Adipose tissue (tissue), 3 donors: ENCODE measurements around the gene OBP2A. TPM values are rescaled to one million over a fixed set of nuclear protein-coding genes. Genes with fewer than 3 reads are reported as not detected.
"Not testable (repeated sequence)": the region's sequence is repeated elsewhere in the genome, so short reads cannot be mapped to it uniquely, and the experiment has no call there.

Experiments used
- H3K27ac ChIP-seq: one replicate; pipeline ENCODE4 v1.5.1; 2013; ENCODE audit warnings: low read depth, low read length
- WGBS, 3 donors: extraction: QIAGEN DNeasy Blood & Tissue Kit; methylation state at CpG; one replicate each; pipeline ENCODE4 v1.1.7; 2013; 5-methylcytosine and 5-hydroxymethylcytosine counted together
- polyA plus RNA-seq, 3 donors: library from polyadenylated mRNA; stranded (reverse); fragments of 200-250 nt; gene quantifications; one replicate each; pipeline ENCODE4 v1.2.3, GENCODE V29; 2013
- donor health status: healthy with polysubstance abuse.
- donor health status: Bipolar disorder and iron deficiency.
- donor health status: healthy.

Gene OBP2A
- polyA plus RNA-seq, 3 donors: not detected

DNA sequence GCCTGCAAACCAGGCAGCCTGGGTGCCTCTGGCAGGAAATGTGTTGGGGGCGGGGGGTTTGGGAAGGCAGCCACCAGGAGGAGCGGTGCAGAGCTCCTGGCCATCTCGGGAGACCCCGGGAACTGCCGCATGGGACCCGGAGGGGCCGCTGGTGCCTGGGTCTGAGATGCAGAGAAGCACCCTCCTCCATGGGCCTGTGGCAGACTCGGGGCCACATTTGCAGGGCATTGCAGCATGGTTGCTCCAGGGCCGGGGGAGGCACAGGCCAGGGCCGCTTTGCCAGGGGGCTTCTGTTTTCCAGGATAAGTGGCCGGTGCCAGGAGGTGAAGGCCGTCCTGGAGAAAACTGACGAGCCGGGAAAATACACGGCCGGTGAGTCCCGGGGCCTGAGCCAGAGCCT lies 23.0 kb upstream of the OBP2A start:
- no peak overlapping the region for H3K27ac ChIP-seq
- 50 to 71% (median 69%) methylated on average over 17 of the region's 17 CpGs for WGBS, 3 donors

DNA sequence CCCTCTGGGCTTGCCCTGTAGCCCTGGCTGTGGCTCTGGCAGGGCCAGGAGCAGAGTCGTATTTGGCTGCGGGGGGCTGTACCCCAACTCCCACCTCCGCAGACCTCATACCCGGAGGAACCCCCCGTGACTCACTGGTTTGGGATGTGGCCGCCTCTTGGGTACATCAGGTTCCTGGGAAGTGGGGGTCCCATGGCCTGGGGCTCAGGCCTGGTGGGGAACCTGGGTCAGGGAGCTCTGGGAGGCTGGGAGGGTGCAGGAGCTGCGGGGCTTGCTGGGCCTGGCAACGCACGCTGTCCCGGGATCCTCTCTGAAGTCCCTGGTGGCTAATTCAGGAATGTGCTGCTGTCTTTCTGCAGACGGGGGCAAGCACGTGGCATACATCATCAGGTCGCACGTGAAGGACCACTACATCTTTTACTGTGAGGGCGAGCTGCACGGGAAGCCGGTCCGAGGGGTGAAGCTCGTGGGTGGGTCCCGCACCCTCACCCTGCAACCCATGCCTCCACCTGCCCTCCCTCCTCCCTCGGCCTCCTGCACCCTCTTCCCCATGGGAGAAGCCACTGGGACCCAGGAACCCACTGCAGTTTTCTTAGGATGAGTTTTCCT lies 22.3 kb upstream of the OBP2A start:
- WGBS, 3 donors: 62 to 78% (median 76%) methylated on average over 20 to 21 of the region's 21 CpGs
- H3K27ac ChIP-seq: no peak overlapping the region

DNA sequence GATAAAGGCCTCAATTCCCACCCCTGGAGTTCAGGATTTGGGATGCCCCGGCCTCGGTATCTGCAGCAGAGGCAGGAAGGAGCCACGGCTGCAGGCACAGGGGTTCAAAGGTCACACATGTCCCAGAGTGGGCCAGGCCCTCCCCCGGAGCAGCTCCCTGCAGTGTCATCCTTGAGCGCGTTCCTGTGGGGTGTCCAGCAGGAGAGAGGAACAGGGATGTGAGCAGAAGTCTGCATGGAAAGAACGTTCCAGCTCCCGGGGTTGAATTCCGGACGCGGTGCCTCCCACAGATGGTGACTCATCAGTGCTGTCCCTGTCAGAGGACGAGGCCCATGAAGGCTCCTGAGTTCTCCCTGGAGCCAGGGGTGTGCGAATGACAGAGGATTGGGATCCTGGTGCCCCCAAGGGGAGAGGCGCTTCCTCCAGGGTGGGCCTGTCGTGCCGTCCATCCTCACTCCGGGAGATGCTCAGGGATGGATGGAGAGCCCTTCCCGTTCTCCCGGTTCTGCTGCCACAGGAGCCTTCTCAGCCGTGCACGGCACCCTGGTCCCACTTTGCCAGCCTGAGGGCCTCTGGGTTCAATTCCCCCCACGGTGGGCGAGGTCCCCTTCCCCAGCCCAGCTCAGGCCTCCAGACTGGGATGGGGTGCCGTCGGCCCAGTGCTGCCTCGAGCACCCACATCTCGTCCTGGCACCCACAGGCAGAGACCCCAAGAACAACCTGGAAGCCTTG lies 21.6 kb upstream of the OBP2A start:
- H3K27ac ChIP-seq: no peak overlapping the region
- WGBS, 3 donors: 62 to 68% (median 63%) methylated on average over 27 of the region's 27 CpGs

DNA sequence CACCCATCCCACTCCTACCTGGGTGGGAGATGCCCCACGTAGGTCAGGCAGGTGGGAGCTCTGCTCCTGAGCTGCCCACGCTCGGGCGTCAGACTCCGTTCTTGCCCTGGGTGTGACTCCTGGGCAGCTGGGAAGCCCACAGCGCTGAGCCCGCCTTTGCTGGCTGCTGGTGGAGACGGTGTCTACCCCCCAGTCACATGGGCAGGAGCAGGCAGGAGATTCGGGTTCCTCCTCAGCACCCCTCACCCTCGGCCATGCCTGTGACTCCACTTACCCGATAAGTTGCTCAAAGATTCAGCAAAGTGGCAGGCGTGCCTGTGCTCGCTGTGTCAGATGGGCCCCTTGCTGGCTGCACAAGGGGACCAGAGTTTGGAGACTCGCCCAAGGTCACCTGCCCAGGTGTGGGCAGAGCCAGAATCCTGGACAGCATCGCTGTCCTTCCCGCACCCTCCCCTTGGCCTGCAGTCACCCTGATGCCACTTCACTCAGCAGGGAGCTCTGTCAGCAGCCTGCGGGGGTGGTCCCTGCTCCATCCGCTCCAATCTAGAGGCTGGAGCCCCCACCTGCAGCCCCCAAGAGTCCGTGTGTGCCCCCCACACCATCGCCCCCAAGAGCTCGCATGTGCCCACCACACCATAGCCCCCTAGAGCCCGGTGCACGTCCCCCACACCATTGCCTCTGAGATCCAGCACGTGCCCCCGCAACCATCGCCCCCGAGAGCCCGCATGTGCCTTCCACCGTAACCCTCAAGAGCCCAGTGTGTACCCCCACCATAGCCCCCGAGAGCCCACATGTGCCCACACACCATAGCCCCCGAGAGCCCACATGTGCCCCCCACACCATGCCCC lies 20.5 kb upstream of the OBP2A start:
- no peak overlapping the region for H3K27ac ChIP-seq
- WGBS, 3 donors: 67 to 86% (median 83%) methylated on average over 29 to 31 of the region's 31 CpGs

DNA sequence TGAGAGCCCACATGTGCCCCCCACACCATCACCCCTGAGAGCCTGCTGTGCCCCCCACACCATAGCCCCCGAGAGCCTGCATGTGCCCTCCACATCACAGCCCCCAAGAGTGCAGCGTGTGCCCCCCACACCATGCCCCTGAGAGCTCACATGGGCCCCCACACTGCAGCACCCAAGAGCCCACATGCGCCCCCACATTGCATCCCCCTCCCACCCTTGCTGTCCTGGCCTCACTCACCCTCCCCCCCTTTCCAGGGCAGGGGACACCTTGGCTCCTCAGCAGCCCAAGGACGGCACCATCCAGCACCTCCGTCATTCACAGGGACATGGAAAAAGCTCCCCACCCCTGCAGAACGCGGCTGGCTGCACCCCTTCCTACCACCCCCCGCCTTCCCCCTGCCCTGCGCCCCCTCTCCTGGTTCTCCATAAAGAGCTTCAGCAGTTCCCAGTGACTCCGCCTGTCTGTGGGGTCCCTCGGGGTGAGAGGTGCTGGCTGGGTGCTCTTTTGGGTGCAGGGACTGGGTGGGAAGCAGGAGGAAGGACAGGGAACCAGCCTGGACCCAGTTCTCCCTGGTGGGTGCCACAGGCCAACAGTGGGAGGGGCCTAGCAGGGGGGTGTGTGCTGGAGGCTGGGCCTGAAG lies 19.7 kb upstream of the OBP2A start:
- WGBS, 3 donors: 58 to 80% (median 75%) methylated on average over 10 to 11 of the region's 11 CpGs
- no peak overlapping the region for H3K27ac ChIP-seq

DNA sequence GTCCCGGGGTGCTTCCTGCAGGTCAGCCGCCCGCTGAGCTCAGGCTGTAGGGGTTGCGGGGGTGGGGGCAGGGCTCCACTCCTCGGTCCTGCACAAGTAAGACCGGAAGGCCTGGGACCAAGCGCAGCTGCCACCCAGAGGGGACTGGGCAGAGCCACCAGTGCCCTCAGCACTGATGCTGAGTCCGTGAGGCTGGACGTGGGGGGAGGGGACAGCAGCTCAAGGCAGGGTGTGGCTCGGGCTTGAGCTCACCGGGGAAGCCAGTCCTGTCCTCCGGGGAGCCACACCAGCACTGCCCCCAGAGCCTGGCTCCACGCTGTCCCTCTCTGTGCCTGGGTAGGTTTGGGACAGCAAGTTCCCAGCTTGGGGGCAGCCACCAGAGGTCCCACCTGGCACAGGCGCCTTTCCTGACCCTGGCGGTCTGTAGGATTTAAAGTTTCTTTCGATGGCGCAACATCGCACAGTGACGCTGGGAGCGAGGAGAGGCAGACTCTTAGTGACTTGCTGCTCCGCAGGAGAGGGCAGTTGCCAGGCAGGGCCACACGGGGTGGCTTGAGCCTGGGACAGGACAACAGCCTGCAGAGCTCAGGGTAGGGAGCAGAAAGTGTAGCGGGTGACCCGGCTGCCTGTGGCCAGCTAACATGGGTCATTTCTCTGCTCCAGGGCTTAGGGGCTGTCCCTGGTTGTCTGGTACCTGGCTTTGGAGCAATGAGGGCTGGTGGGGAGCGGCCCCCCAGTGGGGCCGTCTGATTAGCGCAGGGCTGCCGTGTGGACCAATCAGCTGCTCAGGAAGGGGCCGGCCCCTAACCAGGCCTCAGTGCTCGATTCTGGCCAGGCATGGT lies 19.0 kb upstream of the OBP2A start:
- 61 to 71% (median 67%) methylated on average over 29 to 30 of the region's 30 CpGs for WGBS, 3 donors
- no peak overlapping the region for H3K27ac ChIP-seq

DNA sequence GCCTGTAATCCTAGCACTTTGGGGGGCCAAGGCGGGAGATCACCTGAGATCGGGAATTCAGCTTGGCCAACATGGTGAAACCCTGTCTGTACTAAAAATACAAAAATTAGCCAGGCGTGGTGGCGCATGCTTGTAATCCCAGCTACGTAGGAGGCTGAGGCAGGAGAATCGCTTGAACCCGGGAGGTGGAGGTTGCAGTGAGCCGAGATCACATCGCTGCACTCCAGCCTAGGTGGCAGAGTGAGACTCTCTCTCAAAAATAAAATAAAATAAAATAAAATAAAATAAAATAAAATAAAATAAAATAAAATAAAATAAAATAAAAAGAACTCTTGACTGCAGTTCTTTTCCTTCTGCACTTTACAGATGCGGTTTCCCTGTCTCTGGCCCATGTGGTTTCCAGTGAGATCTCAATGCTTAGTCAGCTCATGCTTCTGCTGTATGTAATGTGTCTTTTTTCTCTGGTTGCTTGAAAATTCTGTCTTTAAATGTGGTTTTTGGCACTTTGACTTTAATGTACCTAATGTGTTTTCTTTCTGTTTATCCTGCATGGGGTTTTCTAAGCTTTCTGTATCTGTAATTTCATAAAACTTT lies 17.0 kb upstream of the OBP2A start:
- H3K27ac ChIP-seq: not testable (repeated sequence)
- 93 to 97% (median 96%) methylated on average over 10 of the region's 10 CpGs for WGBS, 3 donors

DNA sequence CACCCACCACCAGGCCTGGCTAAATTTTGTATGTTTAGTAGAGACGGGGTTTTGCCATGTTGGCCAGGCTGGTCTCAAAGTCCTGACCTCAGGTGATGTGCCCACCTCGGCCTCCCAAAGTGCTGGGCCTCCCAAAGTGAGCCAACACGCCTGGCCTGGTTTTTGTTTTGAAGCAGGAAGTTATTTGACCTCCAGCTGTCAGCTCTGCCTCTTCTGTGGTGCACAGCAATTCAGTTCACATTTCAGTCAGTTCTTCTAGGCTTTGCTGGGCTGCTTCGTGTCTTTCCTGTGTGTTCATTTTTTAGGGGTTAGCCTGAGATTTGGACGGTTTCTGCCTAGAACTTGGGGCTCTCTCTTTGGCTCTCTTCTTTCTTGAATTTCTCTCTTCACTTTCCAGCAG lies 15.8 kb upstream of the OBP2A start:
- no peak overlapping the region for H3K27ac ChIP-seq
- 64 to 78% (median 69%) methylated on average over 5 of the region's 5 CpGs for WGBS, 3 donors

DNA sequence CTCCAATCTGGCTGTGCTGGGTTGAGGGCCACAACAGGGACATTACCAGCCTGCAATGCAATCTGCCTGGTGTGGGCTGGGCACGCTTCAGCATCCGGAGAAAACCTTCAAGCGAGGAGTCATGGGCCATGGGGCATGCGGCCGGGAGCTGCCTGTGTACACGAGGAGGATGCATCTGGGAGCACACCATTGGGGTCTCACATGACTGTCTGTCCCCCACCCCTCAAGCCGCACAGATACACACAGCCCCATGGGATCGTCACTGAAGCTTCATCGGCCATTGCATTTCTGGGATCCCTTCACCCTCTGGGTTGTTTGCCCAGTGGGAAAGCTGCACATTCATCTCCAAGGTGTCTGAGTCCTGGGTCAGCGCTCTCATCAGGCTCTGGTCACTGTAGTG lies 14.8 kb upstream of the OBP2A start:
- WGBS, 3 donors: 84 to 96% (median 92%) methylated on average over 10 of the region's 10 CpGs

DNA sequence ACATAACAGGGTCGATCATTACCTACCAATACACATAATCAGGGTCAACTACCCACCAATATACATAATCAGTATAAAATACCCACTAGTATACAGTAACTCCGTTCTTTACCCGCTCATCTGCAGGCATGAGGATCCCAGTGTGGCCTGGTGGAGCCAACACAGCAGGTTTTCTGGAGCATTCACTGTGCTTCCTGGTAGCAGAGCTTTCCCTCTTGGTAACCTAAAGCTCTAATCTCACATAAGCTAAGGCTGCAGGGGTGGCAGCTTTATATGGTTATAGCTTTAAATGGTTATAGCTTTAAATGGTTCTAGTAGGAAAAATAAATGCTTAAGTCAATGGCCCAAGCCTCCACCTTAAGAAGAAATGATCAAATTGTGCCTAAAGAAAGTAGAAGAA lies 12.8 kb upstream of the OBP2A start:
- no peak overlapping the region for H3K27ac ChIP-seq
- 80 to 94% (median 93%) methylated on average over 3 of the region's 3 CpGs for WGBS, 3 donors

More for the DNA sequence above, 14.8 kb upstream of the OBP2A start:
- H3K27ac ChIP-seq: no peak overlapping the region

DNA sequence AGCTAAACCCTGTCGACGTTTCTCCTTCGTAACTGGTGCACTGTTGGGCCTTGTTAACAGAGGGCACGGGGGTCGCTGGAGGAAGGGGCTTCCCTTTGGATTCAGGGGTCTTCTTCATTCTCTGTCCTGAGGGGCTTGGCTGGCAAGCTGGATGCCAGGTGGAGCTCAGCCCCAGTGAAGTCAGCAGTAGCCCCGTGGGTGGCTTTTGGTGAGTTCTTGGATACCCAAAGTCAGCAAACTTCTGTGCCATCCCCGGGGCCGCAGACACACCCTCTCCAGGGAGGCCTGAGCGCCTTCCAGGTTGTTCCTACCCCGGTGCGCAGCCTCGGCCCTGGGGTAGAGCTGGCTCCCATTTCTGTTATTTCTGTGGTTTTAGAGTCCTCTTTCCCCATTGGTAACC lies 12.3 kb upstream of the OBP2A start:
- H3K27ac ChIP-seq: no peak overlapping the region
- WGBS, 3 donors: 86 to 91% (median 90%) methylated on average over 12 of the region's 12 CpGs

DNA sequence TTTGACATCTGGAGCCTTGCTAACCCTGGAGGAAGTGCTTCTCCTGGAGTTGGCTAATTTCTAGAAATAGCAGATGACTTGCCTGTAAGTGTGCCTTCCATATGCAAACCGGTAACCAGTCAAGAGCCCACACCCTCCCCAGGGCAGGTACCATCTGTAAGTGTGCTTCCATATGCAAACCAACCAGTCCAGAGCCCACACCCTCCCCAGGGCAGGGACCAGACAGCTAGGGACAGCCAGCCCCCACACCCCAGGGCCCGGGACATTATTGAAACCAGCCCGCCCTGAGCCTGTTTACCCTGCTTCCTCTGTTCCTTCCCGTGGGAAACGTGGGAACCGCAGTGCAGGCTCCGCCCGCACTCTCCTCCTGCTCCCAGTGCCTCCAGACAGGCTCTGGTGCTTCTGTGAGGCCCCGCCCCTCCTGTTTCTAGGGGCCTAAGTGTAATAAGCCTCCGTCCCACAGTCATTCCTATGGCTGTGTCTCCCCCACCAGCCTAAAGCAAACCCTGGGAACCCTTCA lies 11.7 kb upstream of the OBP2A start:
- not testable (repeated sequence) for H3K27ac ChIP-seq
- WGBS, 3 donors: 28 to 34% (median 28%) methylated on average over 8 to 10 of the region's 10 CpGs

DNA sequence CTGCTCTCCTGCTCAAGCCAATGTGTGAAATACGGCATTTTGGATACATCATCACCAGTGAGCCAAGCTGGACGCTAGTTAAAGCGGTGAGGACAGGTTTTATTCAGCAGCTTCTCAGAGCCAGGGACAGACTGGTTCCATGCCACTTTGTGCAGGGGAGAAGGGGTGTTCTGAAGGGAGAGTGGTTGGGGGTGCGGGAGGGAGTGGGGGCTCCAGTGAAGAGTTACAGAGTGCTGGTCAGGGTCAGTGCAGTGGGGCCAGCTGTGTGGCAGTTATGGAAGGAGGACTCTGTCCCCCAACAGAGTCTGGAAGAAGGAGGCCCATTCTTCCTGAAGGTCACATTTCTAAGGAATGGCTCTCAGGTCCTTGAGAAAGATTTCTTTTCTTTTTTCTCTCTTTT lies 11.1 kb upstream of the OBP2A start:
- 69 to 80% (median 73%) methylated on average over 4 of the region's 4 CpGs for WGBS, 3 donors
- H3K27ac ChIP-seq: not testable (repeated sequence)

DNA sequence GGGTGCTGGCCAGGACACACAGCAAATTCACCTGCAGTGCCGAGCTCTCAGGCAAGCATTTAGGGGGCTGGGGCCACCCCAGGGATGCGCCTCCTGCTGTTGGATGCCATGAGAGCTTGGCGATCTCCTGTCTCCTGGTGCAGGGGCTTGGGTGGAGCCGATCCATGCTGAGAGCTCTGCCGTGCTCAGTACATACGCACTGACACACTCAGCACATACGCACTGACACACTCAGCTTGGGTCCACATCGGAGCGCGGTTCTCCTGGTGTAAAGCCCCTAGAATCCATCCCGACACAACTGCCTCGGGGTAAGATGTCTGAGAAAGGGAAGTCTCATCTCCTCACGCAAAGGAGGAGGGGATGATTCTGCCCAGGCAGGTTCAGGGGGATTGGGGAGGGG lies 10.3 kb upstream of the OBP2A start:
- WGBS, 3 donors: 78 to 84% (median 83%) methylated on average over 11 to 13 of the region's 13 CpGs
- not testable (repeated sequence) for H3K27ac ChIP-seq

DNA sequence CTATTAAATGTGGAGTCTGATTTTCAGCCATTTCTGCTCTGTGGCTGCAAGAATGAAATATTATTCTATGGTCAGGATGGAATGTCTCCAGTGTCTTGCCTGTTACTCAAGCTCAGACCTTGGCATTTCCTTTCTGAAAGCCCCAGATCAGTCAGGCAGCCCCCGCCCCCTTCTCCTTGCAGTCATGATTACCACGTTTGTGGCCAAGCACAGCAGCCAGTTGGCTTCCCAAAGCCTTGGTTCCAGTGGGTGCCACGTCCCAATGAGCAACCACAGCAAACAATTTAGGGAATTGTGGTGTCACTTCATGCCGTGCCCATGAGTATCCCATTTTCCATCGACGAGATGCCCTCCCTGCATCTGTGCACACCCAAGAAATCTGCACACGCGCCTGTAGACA lies 9.7 kb upstream of the OBP2A start:
- WGBS, 3 donors: 74 to 77% (median 75%) methylated on average over 8 of the region's 8 CpGs
- H3K27ac ChIP-seq: no peak overlapping the region

DNA sequence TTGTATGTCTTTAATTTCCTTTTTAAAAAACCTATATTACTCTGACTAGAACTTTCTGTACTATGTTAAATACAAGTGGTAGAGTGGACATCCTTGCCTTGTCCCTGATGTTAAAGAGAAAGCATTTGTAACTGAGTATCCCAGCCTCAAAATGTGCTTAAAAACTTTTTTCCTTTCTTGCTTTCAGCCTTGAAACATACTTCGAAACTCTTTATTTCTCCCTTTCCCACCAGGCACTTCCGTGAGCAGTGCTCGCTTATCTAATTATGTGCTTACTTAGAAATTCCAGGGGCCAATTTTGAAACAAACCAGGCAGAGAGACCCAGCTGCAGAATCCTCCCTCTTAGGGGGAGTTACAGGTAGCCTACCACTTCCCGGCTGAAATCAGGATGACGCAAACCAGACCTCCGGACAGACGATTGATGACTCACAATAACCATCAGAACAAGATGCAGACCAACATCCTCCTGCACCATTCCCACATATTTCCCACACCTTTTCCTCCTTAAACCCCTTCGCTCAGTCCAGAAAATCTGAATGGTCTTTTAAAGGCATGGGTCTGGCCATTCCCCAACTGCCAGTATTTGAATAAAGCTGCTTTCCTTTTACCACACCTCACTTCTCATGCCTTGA lies 2.5 kb upstream of the OBP2A start:
- WGBS, 3 donors: 33 to 38% (median 35%) methylated on average over 8 of the region's 8 CpGs
- H3K27ac ChIP-seq: not testable (repeated sequence)

DNA sequence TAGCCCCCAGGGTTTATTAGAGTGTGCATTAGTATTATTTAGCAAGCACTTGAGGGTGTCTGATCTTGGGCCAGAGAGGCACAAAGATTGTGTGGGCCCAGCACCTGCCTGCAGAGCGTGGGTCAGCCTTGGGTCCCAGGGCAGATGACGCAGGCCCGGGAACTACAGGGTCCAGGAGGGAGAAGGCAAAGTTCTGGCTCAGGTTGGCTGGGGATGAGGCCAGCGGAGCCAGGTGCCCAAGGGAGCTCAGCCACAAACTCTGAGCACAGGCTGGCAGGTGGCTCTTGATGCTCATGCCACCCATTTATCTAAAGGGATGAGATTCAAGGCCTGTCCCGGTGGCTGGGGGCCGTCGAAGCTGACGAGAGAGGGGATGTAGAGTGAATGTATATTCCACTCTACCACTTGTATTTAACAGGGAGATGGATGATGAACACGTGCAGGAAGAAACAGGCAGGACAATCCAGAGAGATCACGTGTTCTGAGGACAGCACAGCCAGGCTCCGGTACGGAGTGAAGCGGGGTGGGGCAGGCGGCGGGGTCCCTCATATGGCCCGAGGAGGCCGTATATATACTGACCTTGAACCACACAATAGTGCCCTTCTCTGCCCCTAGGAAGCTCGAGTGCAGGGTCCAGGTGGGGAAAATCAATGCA lies 818 bp upstream of the OBP2A start:
- 65 to 81% (median 76%) methylated on average over 18 of the region's 18 CpGs for WGBS, 3 donors
- no peak overlapping the region for H3K27ac ChIP-seq
